Osteoblast (primary cell): ENCODE results near the gene TSG101. TPM values are rescaled to one million over a fixed set of nuclear protein-coding genes. Genes with fewer than 3 reads are reported as not detected.
A peak's percentile ranks its signal among the peaks of the same experiment; 100 is the strongest.

ENCODE experiments used
- DNase-seq: peaks from one replicate; pipeline ENCODE4 v3.0.0; 2011; ENCODE audit warnings: low spot score, mixed read lengths; ENCODE audit not compliant: insufficient read length; ENCODE audit errors: missing footprints
- H2AFZ ChIP-seq: 2 replicates; pipeline ENCODE4 v1.6.0; 2011; ENCODE audit warnings: mild to moderate bottlenecking, low read length
- H3K27ac ChIP-seq: 2 replicates; pipeline ENCODE4 v1.5.1; 2011; ENCODE audit warnings: mild to moderate bottlenecking, low read depth, low read length, moderate library complexity
- H3K27me3 ChIP-seq: 2 replicates; pipeline ENCODE4 v1.6.0; 2012; ENCODE audit warnings: mild to moderate bottlenecking, control low read depth, inconsistent platforms, low read length, moderate library complexity; ENCODE audit not compliant: insufficient read depth
- H3K36me3 ChIP-seq: 2 replicates; pipeline ENCODE4 v1.5.1; 2011; ENCODE audit warnings: mild to moderate bottlenecking, low read length, control low read depth, moderate library complexity; ENCODE audit not compliant: insufficient read depth
- H3K4me1 ChIP-seq: 2 replicates; pipeline ENCODE4 v1.5.1; 2011; ENCODE audit warnings: mild to moderate bottlenecking, low read length, control low read depth, moderate library complexity; ENCODE audit not compliant: insufficient read depth
- H3K4me2 ChIP-seq: 2 replicates; pipeline ENCODE4 v1.6.0; 2011; ENCODE audit warnings: mild to moderate bottlenecking, low read length; ENCODE audit not compliant: insufficient read depth
- H3K4me3 ChIP-seq: fragments of 200-600 bp; sonication (generic); 3 replicates; pipeline ENCODE4 v1.5.1; 2012; ENCODE audit warnings: mild to moderate bottlenecking, low read length, inconsistent platforms; ENCODE audit not compliant: insufficient read depth
- H3K79me2 ChIP-seq: 2 replicates; pipeline ENCODE4 v1.6.0; 2012; ENCODE audit warnings: mild to moderate bottlenecking, low read length, control low read depth, inconsistent platforms; ENCODE audit not compliant: insufficient read depth
- H3K9me3 ChIP-seq: 2 replicates; pipeline ENCODE4 v1.5.1; 2011; ENCODE audit warnings: low read depth, low read length, control low read depth
- H4K20me1 ChIP-seq: 2 replicates; pipeline ENCODE4 v1.6.0; 2012; ENCODE audit warnings: mild to moderate bottlenecking, low read length, control low read depth; ENCODE audit not compliant: insufficient read depth
- CTCF ChIP-seq: IDR thresholded peaks from 2 replicates; pipeline ENCODE4 v1.5.1; 2011; ENCODE audit warnings: mild to moderate bottlenecking, low read depth, low read length, moderate library complexity; ENCODE audit errors: extremely low read depth
- total RNA-seq: library from RNA; depleted of rRNA; stranded (reverse); fragments of >200 nt; gene quantifications from 2 replicates; pipeline ENCODE4 v1.2.3, GENCODE V29; 2012

TSG101 gene
- total RNA-seq, 1 donor, result 67.3 TPM

- DNase-seq, result peak; percentile 45
- Histone ChIP-seq H3K4me3 (no peak overlapping the region), H2AFZ (no peak overlapping the region), H3K36me3 (no peaks in the 10 kb centered on the region), H3K79me2 (no peaks in the 10 kb centered on the region), H3K9me3 (no peaks in the 10 kb centered on the region), H3K27ac (no peak overlapping the region), H3K4me1 (no peaks in the 10 kb centered on the region), H3K27me3 (no peaks in the 10 kb centered on the region), H3K4me2 (no peak overlapping the region), H4K20me1 (no peaks in the 10 kb centered on the region)
- TF ChIP-seq CTCF, result no peak
Measured at GRCh38 chr11:18459634-18460033, 67.1 kb downstream of the TSG101 start.

DNA sequence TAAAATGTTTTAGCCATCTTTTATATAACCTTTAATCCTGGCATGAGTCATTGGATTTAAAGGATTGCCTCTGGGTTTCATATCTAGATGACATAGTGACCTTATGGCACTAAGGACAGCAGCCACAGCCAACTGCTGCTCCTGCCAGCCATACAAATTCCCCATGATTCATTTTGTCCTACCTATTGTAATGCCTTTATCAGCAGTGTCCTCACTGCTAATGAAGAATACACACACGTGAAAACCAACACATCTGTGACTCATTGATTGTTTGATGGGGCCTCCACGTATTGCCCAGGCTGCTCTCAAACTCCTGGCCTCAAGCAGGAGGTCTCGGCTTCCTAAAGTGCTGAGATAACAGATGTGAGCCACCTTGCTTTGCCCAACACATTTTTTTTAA, 69.3 kb downstream of the TSG101 start:
- H3K36me3 ChIP-seq, result no peaks in the 10 kb centered on the region
- no peak overlapping the region for H2AFZ ChIP-seq
- no peaks in the 10 kb centered on the region for H3K9me3 ChIP-seq
- H3K4me1 ChIP-seq, result no peaks in the 10 kb centered on the region
- no peak overlapping the region for H3K4me2 ChIP-seq
- H3K79me2 ChIP-seq, result no peaks in the 10 kb centered on the region
- no peak overlapping the region for H3K27ac ChIP-seq
- H3K27me3 ChIP-seq, result no peaks in the 10 kb centered on the region
- H4K20me1 ChIP-seq, result no peaks in the 10 kb centered on the region
- peak; percentile 65 for DNase-seq
- TF ChIP-seq CTCF, result no peak
- no peak overlapping the region for H3K4me3 ChIP-seq

DNA sequence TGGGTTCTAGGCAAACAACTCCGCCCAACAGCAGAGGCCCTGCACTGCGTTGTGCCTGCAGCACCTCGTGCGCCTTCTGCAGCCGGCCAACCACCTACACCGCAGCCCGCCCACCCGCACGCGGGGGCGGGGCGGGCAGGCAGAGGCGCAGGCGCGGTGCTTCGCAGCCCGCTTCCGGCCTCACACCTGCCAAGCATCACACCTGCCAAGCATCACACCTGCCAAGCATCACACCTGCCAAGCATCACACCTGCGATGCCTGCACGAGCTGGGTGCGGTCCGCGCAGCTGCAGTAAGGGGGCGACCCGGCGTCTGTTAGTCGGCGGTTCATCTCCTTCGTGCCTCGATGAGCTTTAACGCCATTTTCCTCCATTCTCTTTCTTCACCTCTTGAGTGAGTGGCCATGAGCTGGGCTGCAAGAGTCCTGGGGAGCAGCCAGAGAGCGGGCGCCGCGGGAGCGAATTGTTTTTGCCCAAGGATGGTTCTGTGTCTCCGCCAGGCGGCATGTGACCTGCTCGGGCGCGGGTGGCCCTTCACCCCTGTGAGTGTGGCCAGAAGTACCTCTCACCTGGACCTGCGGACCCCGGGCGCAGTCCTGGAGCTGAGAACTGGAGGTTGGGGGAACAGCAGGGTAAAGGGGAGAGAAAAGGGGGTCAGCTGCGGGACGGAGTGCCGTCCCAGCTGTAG, 70.9 kb downstream of the TSG101 start, which contains the start of gene LDHAL6A:
Gene LDHAL6A (plus strand): TSS at position 171 of the 687 bp plus-strand sequence. CDS start 825 bp downstream, outside the sequence.
- no peak for TF ChIP-seq CTCF
- Histone ChIP-seq H2AFZ (no peak within 1 kb of the TSS), H3K27me3 (peaks cover under 1% of the 10 kb centered on the region), H4K20me1 (no peaks in the 10 kb centered on the region), H3K36me3 (no peaks in the 10 kb centered on the region), H3K4me3 (no peak within 1 kb of the TSS), H3K9me3 (no peaks in the 10 kb centered on the region), H3K4me2 (no peak within 1 kb of the TSS), H3K27ac (no peak within 1 kb of the TSS), H3K4me1 (no peaks in the 10 kb centered on the region), H3K79me2 (no peaks in the 10 kb centered on the region)
- DNase-seq, result no peak

GRCh38 chr11:18452927-18453326, 73.8 kb downstream of the TSG101 start:
- Histone ChIP-seq H3K9me3 (no peaks in the 10 kb centered on the region), H2AFZ (no peak overlapping the region), H4K20me1 (no peaks in the 10 kb centered on the region), H3K4me2 (peak overlapping the region; percentile 16), H3K36me3 (no peaks in the 10 kb centered on the region), H3K4me3 (no peak overlapping the region), H3K27me3 (peaks cover 5% of the 10 kb centered on the region), H3K4me1 (no peaks in the 10 kb centered on the region), H3K79me2 (no peaks in the 10 kb centered on the region), H3K27ac (no peak overlapping the region)
- no peak for TF ChIP-seq CTCF
- peak; percentile 98 for DNase-seq
